ENCODE data around the gene GRB14. TPM values are rescaled to one million over a fixed set of nuclear protein-coding genes. Genes with fewer than 3 reads are reported as not detected.

GRB14 gene
- total and polyA plus RNA-seq, 10 of the 15 experiments (the other 5 are each of a cell fraction or from before 2014, with no cell fraction given) = not detected

GRCh38 chr2:164458792-164459191 lies 162.5 kb downstream of the GRB14 start:
- BruUV-seq (replicated peaks) = no TSS peak

More at GRCh38 chr2:164458792-164459191, 162.5 kb downstream of the GRB14 start:
- WGBS (ENCODE audit: insufficient coverage, insufficient replicate concordance, low lambda C conversion rate, missing lambda C conversion rate) = 0% methylated on average over 2 of the region's 2 CpGs
- no peaks in the 10 kb centered on the region for H3K4me1 ChIP-seq (ENCODE audit: control insufficient read depth, insufficient read depth, low read length)
- no peaks in the 10 kb centered on the region for H3K36me3 ChIP-seq (ENCODE audit: control insufficient read depth in 2 of 2, insufficient read depth in 2 of 2, low read length in 1 of 2)
- no peaks in the 10 kb centered on the region for H3K79me2 ChIP-seq (ENCODE audit: control insufficient read depth, insufficient read depth, low read length)
- intact Hi-C loops (cut with micrococcal nuclease; ENCODE audit: unreplicated experiment) = no loop called here
- no peak overlapping the region for H3K4me2 ChIP-seq (ENCODE audit: control insufficient read depth, insufficient read depth)
- no peak overlapping the region for H2AFZ ChIP-seq (ENCODE audit: control insufficient read depth, low read depth, low read length)
- in situ Hi-C loops (cut with MboI) = no loop called here
- TF ChIP-seq NFXL1 (IDR thresholded peaks at IDR 0.05; ENCODE audit: borderline replicate concordance) (no peak), CREM (IDR thresholded peaks at IDR 0.05; ENCODE audit: low read depth) (no peak), BHLHE40 (IDR thresholded peaks at IDR 0.05; ENCODE audit: borderline replicate concordance in 1 of 2, low read depth in 2 of 2, low read length in 1 of 2) (no peak), ZNF687 (IDR thresholded peaks at IDR 0.05) (no peak), HCFC1 (IDR thresholded peaks at IDR 0.05; ENCODE audit: low read length) (no peak), NR2F1 (conservative IDR thresholded peaks at IDR 0.05) (no peak), ESRRA (IDR thresholded peaks at IDR 0.05; ENCODE audit: low read length) (no peak)
- no peak overlapping the region for H3K27ac ChIP-seq (ENCODE audit: control insufficient read depth, insufficient read depth)
- ATAC-seq (no peak), FAIRE-seq (no peak), DNase-seq (ENCODE audit: low read depth, low spot score) (no peak)
- ChIA-PET CTCF (no interaction called here), RAD21 (ENCODE audit: unreplicated experiment) (no interaction called here), SMC1A (ENCODE audit: uncharacterized antibody, unreplicated experiment) (no interaction called here), POLR2A (no interaction called here)
- no peak overlapping the region for H3K4me3 ChIP-seq
- H3K9ac ChIP-seq (ENCODE audit: control insufficient read depth, insufficient read depth, low read length) = no peak overlapping the region
- H3K27me3 ChIP-seq (replicated peaks in 1 of 2; ENCODE audit: control insufficient read depth in 2 of 2, insufficient read depth in 2 of 2, low read length in 1 of 2) = no peaks in the 10 kb centered on the region
- H3K9me3 ChIP-seq (replicated peaks; ENCODE audit: control insufficient read depth, insufficient read depth, low read length) = no peaks in the 10 kb centered on the region
- H4K20me1 ChIP-seq (ENCODE audit: control insufficient read depth, insufficient read depth) = no peaks in the 10 kb centered on the region

All from GM12878 (cell line).